HEK293 (cell line): ENCODE measurements around the gene ARHGAP26.

Experiments used
- CTCF ChIP-seq: fragments of 450-650 bp; formaldehyde crosslinking; IDR thresholded peaks from 2 replicates; pipeline ENCODE4 v1.5.1; 2016; ENCODE audit warnings: missing biosample characterization, missing genetic modification characterization
- GLIS1 ChIP-seq: fragments of 450-650 bp; formaldehyde crosslinking; IDR thresholded peaks from 2 replicates; pipeline ENCODE4 v1.5.1; 2016; ENCODE audit warnings: missing biosample characterization, missing genetic modification characterization
- PBX3 ChIP-seq: sonication (generic); formaldehyde crosslinking; IDR thresholded peaks from 2 replicates; pipeline ENCODE4 v1.8.1; 2022; ENCODE audit warnings: mild to moderate bottlenecking, moderate library complexity, missing genetic modification reagents
- REPIN1 ChIP-seq: fragments of 450-650 bp; formaldehyde crosslinking; IDR thresholded peaks from 2 replicates; pipeline ENCODE4 v1.5.1; 2017; ENCODE audit warnings: missing biosample characterization, missing genetic modification characterization, low read depth
- ZNF239 ChIP-seq: fragments of 450-650 bp; formaldehyde crosslinking; IDR thresholded peaks from 2 replicates; pipeline ENCODE4 v1.5.1; 2016; ENCODE audit warnings: missing biosample characterization, missing genetic modification characterization
- ZNF274 ChIP-seq, 2 experiments: fragments of 200-500 bp in 1 of 2; fragments of 450-650 bp in 1 of 2; sonication (Bioruptor generic) in 1 of 2; formaldehyde crosslinking in 1 of 2; IDR thresholded peaks; 2 replicates each; pipeline versions ENCODE4 v1.5.1 to v1.6.1; 2014 to 2016; ENCODE audit warnings: borderline replicate concordance in 1 of 2, inconsistent platforms in 1 of 2, low read length in 1 of 2, missing biosample characterization in 1 of 2, missing genetic modification characterization in 1 of 2
- ZNF280C ChIP-seq: fragments of 450-650 bp; formaldehyde crosslinking; IDR thresholded peaks from 2 replicates; pipeline ENCODE4 v1.5.1; 2016; ENCODE audit warnings: missing biosample characterization, missing genetic modification characterization
- ZNF423 ChIP-seq: fragments of 450-650 bp; formaldehyde crosslinking; IDR thresholded peaks from 2 replicates; pipeline ENCODE4 v1.5.1; 2016; ENCODE audit warnings: missing biosample characterization, missing genetic modification characterization
- ZNF510 ChIP-seq: fragments of 450-650 bp; formaldehyde crosslinking; IDR thresholded peaks from 2 replicates; pipeline ENCODE4 v1.5.1; 2018; ENCODE audit warnings: mild to moderate bottlenecking, missing genetic modification characterization, missing biosample characterization; ENCODE audit not compliant: insufficient replicate concordance
- ZNF747 ChIP-seq: fragments of 450-650 bp; formaldehyde crosslinking; IDR thresholded peaks from 2 replicates; pipeline ENCODE4 v1.5.1; 2016; ENCODE audit warnings: missing biosample characterization, missing genetic modification characterization
- TF ChIP-seq, protein P1 (sequence below): fragments of 450-650 bp; IDR thresholded peaks from 2 replicates; pipeline ENCODE4 v1.5.1; 2018; ENCODE audit warnings: missing biosample characterization, missing genetic modification characterization

- TF ChIP-seq REPIN1 (tag by site-specific recombination) (no peak), PBX3 (CRISPR knock-in tag) (no peak), CTCF (no peak), ZNF747 (tag by site-specific recombination) (no peak), ZNF274 (IDR thresholded peaks at IDR 0.05; ENCODE audit: low read length) (no peak), ZNF274 (tag by site-specific recombination; IDR thresholded peaks at IDR 0.05; ENCODE audit: borderline replicate concordance) (no peak), ZNF239 (tag by site-specific recombination) (no peak), ZNF423 (tag by site-specific recombination) (no peak), ZNF280C (tag by site-specific recombination) (no peak), GLIS1 (tag by site-specific recombination) (no peak), ZNF510 (tag by site-specific recombination) (no peak)
- TF ChIP-seq, protein P1, sequence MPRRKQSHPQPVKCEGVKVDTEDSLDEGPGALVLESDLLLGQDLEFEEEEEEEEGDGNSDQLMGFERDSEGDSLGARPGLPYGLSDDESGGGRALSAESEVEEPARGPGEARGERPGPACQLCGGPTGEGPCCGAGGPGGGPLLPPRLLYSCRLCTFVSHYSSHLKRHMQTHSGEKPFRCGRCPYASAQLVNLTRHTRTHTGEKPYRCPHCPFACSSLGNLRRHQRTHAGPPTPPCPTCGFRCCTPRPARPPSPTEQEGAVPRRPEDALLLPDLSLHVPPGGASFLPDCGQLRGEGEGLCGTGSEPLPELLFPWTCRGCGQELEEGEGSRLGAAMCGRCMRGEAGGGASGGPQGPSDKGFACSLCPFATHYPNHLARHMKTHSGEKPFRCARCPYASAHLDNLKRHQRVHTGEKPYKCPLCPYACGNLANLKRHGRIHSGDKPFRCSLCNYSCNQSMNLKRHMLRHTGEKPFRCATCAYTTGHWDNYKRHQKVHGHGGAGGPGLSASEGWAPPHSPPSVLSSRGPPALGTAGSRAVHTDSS (tag by site-specific recombination) = no peak
Observed at GRCh38 chr5:143026380-143026779, 256.2 kb downstream of the ARHGAP26 start.
